DND-41 (cell line): ENCODE measurements around the gene ACAD11.

Experiments used
- EZH2 ChIP-seq: IDR thresholded peaks from 3 replicates; pipeline ENCODE4 v1.6.1; 2012; ENCODE audit warnings: borderline replicate concordance, low read depth, mild to moderate bottlenecking, moderate library complexity, low read length, inconsistent platforms; ENCODE audit not compliant: severe bottlenecking
- TF ChIP-seq, protein P1 (sequence below): IDR thresholded peaks from 2 replicates; pipeline ENCODE4 v1.5.1; 2012; ENCODE audit warnings: borderline replicate concordance, low read length, moderate library complexity, mild to moderate bottlenecking; ENCODE audit not compliant: poor library complexity, severe bottlenecking; ENCODE audit errors: extremely low read depth

GRCh38 chr3:132605374-132605792 is 54.2 kb downstream of the ACAD11 start:
- TF ChIP-seq, protein P1, sequence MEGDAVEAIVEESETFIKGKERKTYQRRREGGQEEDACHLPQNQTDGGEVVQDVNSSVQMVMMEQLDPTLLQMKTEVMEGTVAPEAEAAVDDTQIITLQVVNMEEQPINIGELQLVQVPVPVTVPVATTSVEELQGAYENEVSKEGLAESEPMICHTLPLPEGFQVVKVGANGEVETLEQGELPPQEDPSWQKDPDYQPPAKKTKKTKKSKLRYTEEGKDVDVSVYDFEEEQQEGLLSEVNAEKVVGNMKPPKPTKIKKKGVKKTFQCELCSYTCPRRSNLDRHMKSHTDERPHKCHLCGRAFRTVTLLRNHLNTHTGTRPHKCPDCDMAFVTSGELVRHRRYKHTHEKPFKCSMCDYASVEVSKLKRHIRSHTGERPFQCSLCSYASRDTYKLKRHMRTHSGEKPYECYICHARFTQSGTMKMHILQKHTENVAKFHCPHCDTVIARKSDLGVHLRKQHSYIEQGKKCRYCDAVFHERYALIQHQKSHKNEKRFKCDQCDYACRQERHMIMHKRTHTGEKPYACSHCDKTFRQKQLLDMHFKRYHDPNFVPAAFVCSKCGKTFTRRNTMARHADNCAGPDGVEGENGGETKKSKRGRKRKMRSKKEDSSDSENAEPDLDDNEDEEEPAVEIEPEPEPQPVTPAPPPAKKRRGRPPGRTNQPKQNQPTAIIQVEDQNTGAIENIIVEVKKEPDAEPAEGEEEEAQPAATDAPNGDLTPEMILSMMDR, result no peak
- no peak for TF ChIP-seq EZH2
